Immature natural killer cell (primary cell): ENCODE data around the gene ANKRD40. TPM values are rescaled to one million over a fixed set of nuclear protein-coding genes. Genes with fewer than 3 reads are reported as not detected.
A peak's percentile ranks its signal among the peaks of the same experiment; 100 is the strongest.
"Not testable (repeated sequence)": the region's sequence is repeated elsewhere in the genome, so short reads cannot be mapped to it uniquely, and the experiment has no call there.

ENCODE experiments used
- DNase-seq, 3 donors: peaks; one replicate each; pipeline ENCODE4 v3.0.0; 2022; ENCODE audit warnings: mixed read lengths in 1 of 3
- H3K27ac Mint-ChIP-seq, 6 donors: one replicate each; pipeline ENCODE4 v1.8.0; 2020; ENCODE audit warnings: mixed read lengths in 6 of 6, mild to moderate bottlenecking in 5 of 6, inconsistent platforms in 4 of 6, moderate library complexity in 3 of 6
- H3K27me3 Mint-ChIP-seq, 3 donors: one replicate each; pipeline ENCODE4 v1.8.0; 2020 to 2021; ENCODE audit warnings: low read depth in 3 of 3, mild to moderate bottlenecking in 3 of 3, mixed read lengths in 3 of 3, moderate library complexity in 3 of 3, inconsistent platforms in 1 of 3
- H3K36me3 Mint-ChIP-seq, 3 donors: one replicate each; pipeline ENCODE4 v1.8.0; 2020; ENCODE audit warnings: mixed read lengths in 3 of 3, inconsistent platforms in 2 of 3, mild to moderate bottlenecking in 2 of 3
- H3K4me1 Mint-ChIP-seq, 2 donors: one replicate each; pipeline ENCODE4 v1.8.0; 2020; ENCODE audit warnings: inconsistent platforms in 2 of 2, mild to moderate bottlenecking in 2 of 2, mixed read lengths in 2 of 2, moderate library complexity in 1 of 2
- H3K4me3 Mint-ChIP-seq, 5 donors: one replicate each; pipeline ENCODE4 v1.8.0; 2020; ENCODE audit warnings: mild to moderate bottlenecking in 5 of 5, mixed read lengths in 5 of 5, inconsistent platforms in 3 of 5, moderate library complexity in 3 of 5
- H3K9me3 Mint-ChIP-seq, 6 donors: one replicate each; pipeline ENCODE4 v1.8.0; 2020; ENCODE audit warnings: mild to moderate bottlenecking in 6 of 6, mixed read lengths in 6 of 6, inconsistent platforms in 4 of 6, moderate library complexity in 3 of 6
- polyA plus RNA-seq, 3 donors: library from polyadenylated mRNA; unstranded; fragments of 300-500 nt; fragmentation: Illumina TruSeq; gene quantifications; one replicate each; pipeline ENCODE4 v1.2.3, GENCODE V29; 2021

Gene ANKRD40
- 1 to 10 TPM; 2.3 to 6.8 (median 4.0) TPM for polyA plus RNA-seq

- peaks cover 3 to 12% (median 11%) of the 10 kb centered on the region in 3 donors for H3K27me3 Mint-ChIP-seq
- peak; percentile 88 to 90 (median 89) for DNase-seq
- peak within 1 kb of the TSS; percentile 94 to 99 (median 98) for H3K27ac Mint-ChIP-seq
- H3K36me3 Mint-ChIP-seq = peaks cover 0 to 4% (median 4%) of the 10 kb centered on the region in 3 donors
- H3K4me3 Mint-ChIP-seq = peak within 1 kb of the TSS; percentile 91 to 96 (median 93)
- H3K4me1 Mint-ChIP-seq = peaks cover 45 to 63% of the 10 kb centered on the region in 2 donors
- H3K9me3 Mint-ChIP-seq = no peaks in the 10 kb centered on the region
Observed at GRCh38 chr17:50707289-50708049, at the start of gene ANKRD40. ANKRD40 (minus strand) TSS chr17:50707914; CDS start chr17:50707654, 260 bp downstream.

DNA sequence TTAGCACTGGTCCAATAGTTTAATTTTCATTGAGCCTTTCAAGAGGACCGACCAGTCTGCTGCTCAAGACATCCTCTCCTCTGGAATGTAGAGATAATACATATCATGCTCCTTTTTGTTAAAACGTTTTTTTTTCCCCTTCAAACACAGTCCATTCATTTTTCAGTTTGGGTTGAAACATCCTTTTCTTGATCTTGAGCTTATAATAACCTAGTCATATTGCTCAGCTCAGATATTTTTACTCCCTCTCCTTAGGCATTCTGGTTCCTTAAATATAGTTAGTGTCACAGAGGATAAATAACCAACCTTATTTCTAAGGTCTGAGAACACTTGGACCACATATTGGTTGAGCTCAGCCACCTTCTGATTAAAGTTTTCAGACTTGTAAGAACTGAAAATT lies 46.8 kb upstream of the ANKRD40 start:
- H3K36me3 Mint-ChIP-seq = peaks cover 4 to 47% (median 18%) of the 10 kb centered on the region in 3 donors
- no peak overlapping the region for H3K4me3 Mint-ChIP-seq
- peaks cover 0 to 5% (median 4%) of the 10 kb centered on the region in 3 donors for H3K27me3 Mint-ChIP-seq
- peak overlapping the region in 3 of 6 donors; percentile 0 to 48 (median 38) for H3K27ac Mint-ChIP-seq
- no peaks in the 10 kb centered on the region for H3K9me3 Mint-ChIP-seq
- H3K4me1 Mint-ChIP-seq = peaks cover 3 to 6% of the 10 kb centered on the region in 2 donors
- no peak for DNase-seq

DNA sequence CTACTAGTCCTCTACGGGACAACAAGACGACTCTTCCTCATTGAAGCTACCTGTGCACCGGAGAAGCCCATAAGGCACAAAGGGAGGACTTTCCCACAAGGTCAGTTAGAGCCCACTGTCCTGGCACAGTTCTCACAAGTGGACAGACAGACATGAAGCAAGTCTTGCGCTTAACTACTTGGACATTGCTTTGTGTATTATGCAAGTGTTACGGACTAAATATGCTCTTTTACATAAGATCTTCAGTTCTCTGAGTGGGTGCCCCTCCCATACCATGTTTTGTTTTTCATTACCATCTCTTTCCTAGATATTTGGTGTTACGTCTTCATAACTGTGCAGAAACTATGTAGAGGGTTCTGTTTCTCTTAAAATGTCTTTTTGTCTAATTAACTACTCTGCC lies 41.5 kb upstream of the ANKRD40 start:
- H3K27me3 Mint-ChIP-seq = peaks cover 0 to 5% (median 2%) of the 10 kb centered on the region in 3 donors
- H3K27ac Mint-ChIP-seq = peak overlapping the region in 1 of 6 donors; percentile 55
- H3K9me3 Mint-ChIP-seq = no peaks in the 10 kb centered on the region
- H3K36me3 Mint-ChIP-seq = peaks cover 24 to 70% (median 38%) of the 10 kb centered on the region in 3 donors
- DNase-seq = no peak
- H3K4me1 Mint-ChIP-seq = peaks cover 0 to 2% of the 10 kb centered on the region in 2 donors
- H3K4me3 Mint-ChIP-seq = no peak overlapping the region

- Mint-ChIP-seq H3K4me1 (peaks cover 0 to 5% of the 10 kb centered on the region in 2 donors), H3K27me3 (peaks cover 0 to 7% (median 1%) of the 10 kb centered on the region in 3 donors), H3K27ac (no peak overlapping the region), H3K4me3 (no peak overlapping the region), H3K9me3 (no peaks in the 10 kb centered on the region), H3K36me3 (peaks cover 38 to 65% (median 46%) of the 10 kb centered on the region in 3 donors)
- no peak for DNase-seq
Observed at GRCh38 chr17:50745631-50746030, 37.9 kb upstream of the ANKRD40 start.

GRCh38 chr17:50739098-50739497 lies 31.4 kb upstream of the ANKRD40 start:
- Mint-ChIP-seq H3K4me3 (no peak overlapping the region), H3K9me3 (no peaks in the 10 kb centered on the region), H3K4me1 (peaks cover 39 to 60% of the 10 kb centered on the region in 2 donors), H3K27me3 (peaks cover 0 to 5% (median 3%) of the 10 kb centered on the region in 3 donors), H3K36me3 (peaks cover 14 to 32% (median 20%) of the 10 kb centered on the region in 3 donors), H3K27ac (peak overlapping the region in 2 of 6 donors; percentile 17 to 29)
- DNase-seq = no peak

DNA sequence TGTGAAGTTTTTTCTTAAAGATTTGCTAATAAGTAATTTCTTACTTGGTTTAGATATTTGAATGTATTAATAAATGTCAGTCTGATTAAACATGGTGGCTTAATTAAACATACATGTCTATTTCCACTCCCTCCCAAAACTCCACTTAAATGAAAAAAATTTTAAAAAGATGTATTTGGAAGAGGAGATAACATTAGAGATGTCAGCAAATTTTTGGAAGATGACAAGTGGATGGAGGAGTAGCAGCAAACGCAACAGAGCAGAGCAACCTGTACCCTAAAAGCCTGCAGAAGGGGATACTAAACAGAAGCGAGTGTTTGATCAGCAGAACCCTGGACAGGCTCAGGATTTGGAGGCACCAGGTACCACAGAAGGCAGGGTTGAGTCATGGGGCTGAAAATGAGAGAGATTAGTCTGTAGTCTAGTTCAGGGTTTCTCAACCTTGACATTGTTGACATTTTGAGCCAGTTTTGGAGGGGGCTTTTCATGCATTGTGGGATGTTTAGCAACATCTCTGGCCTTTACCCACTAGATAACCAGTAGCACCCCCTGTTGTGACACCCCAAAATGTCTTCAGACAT lies 29.5 kb upstream of the ANKRD40 start:
- Mint-ChIP-seq H3K9me3 (no peaks in the 10 kb centered on the region), H3K27me3 (peaks cover 0 to 5% (median 3%) of the 10 kb centered on the region in 3 donors), H3K4me1 (peaks cover 52 to 78% of the 10 kb centered on the region in 2 donors), H3K27ac (no peak overlapping the region), H3K36me3 (peaks cover 10 to 21% (median 13%) of the 10 kb centered on the region in 3 donors), H3K4me3 (no peak overlapping the region)
- DNase-seq = no peak

GRCh38 chr17:50735287-50735686 lies 27.6 kb upstream of the ANKRD40 start:
- Mint-ChIP-seq H3K4me3 (peak overlapping the region in 1 of 5 donors; percentile 16), H3K27me3 (peaks cover 0 to 2% (median 2%) of the 10 kb centered on the region in 3 donors), H3K4me1 (peaks cover 64 to 95% of the 10 kb centered on the region in 2 donors), H3K36me3 (peaks cover 0 to 7% (median 6%) of the 10 kb centered on the region in 3 donors), H3K9me3 (no peaks in the 10 kb centered on the region), H3K27ac (peak overlapping the region in 2 of 6 donors; percentile 44 to 53)
- no peak for DNase-seq

- H3K27me3 Mint-ChIP-seq = peaks cover 0 to 2% (median 0%) of the 10 kb centered on the region in 3 donors
- H3K9me3 Mint-ChIP-seq = no peaks in the 10 kb centered on the region
- peak in 1 of 3 donors; percentile 14 for DNase-seq
- peak overlapping the region; percentile 35 to 84 (median 76) for H3K27ac Mint-ChIP-seq
- H3K4me3 Mint-ChIP-seq = peak overlapping the region; percentile 5 to 62 (median 40)
- H3K36me3 Mint-ChIP-seq = peaks cover 0 to 5% (median 0%) of the 10 kb centered on the region in 3 donors
- peaks cover 64 to 90% of the 10 kb centered on the region in 2 donors for H3K4me1 Mint-ChIP-seq
Observed at GRCh38 chr17:50731575-50732460, 24.1 kb upstream of the ANKRD40 start.

DNA sequence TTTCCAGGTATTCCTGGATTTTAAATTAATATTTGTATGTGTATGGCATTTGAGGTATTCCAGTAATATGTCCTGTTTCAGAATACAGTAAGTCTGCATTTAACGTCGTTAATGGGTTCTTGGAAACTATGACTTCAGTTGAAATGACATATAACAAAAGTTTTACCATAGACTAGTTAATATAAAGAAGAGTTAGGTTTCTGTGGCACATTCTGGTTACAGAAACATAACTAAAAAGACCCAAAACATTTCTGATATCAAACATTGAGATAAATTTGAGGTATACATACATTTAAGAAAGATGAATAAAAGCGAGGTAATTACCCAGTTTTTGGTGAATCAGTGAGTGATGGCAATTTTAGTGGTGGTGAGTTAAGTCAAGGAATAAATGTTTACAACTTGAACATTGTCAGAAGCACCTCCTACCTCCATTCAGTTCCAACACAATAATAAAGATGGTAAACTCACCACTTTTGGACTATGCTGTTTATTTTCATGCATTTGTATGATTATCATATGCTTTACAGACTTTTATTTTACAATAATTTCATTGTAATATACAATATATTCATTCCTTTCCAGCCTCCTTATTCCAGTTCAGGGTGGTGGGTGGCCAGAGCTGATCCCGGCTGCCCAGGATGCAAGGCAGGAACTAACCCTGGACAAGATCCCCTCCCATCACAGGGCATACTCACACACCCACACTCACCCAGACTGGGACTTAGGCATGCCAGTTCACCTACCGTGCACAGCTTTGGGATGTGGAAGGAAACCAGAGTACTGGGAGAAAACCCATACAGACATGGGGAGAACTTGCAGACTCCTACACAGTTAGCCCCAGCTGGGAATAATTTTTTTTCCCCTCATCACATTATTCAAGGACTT lies 21.4 kb upstream of the ANKRD40 start:
- Mint-ChIP-seq H3K9me3 (no peaks in the 10 kb centered on the region), H3K27ac (peak overlapping the region in 2 of 6 donors; percentile 19 to 45), H3K36me3 (peaks cover 0 to 5% (median 0%) of the 10 kb centered on the region in 3 donors), H3K4me3 (no peak overlapping the region), H3K27me3 (peaks cover 0 to under 1% (median 0%) of the 10 kb centered on the region in 3 donors), H3K4me1 (peaks cover 59 to 86% of the 10 kb centered on the region in 2 donors)
- no peak for DNase-seq

- peaks cover 0 to 5% (median 0%) of the 10 kb centered on the region in 3 donors for H3K36me3 Mint-ChIP-seq
Observed at GRCh38 chr17:50728112-50728429, 20.4 kb upstream of the ANKRD40 start.

GRCh38 chr17:50725769-50726655 lies 18.3 kb upstream of the ANKRD40 start:
- peaks cover 0 to 2% (median 0%) of the 10 kb centered on the region in 3 donors for H3K27me3 Mint-ChIP-seq
- H3K36me3 Mint-ChIP-seq = peaks cover 0 to 5% (median 0%) of the 10 kb centered on the region in 3 donors
- H3K9me3 Mint-ChIP-seq = no peaks in the 10 kb centered on the region
- H3K4me3 Mint-ChIP-seq = no peak overlapping the region
- H3K4me1 Mint-ChIP-seq = peaks cover 60 to 85% of the 10 kb centered on the region in 2 donors
- peak overlapping the region in 3 of 6 donors; percentile 32 to 45 (median 35) for H3K27ac Mint-ChIP-seq
- no peak for DNase-seq

More at GRCh38 chr17:50728112-50728429, 20.4 kb upstream of the ANKRD40 start:
- H3K27me3 Mint-ChIP-seq = peaks cover 0 to 2% (median 0%) of the 10 kb centered on the region in 3 donors
- H3K4me3 Mint-ChIP-seq = no peak overlapping the region
- no peaks in the 10 kb centered on the region for H3K9me3 Mint-ChIP-seq
- DNase-seq = no peak
- H3K4me1 Mint-ChIP-seq = peaks cover 63 to 87% of the 10 kb centered on the region in 2 donors
- no peak overlapping the region for H3K27ac Mint-ChIP-seq

- peaks cover 67 to 94% of the 10 kb centered on the region in 2 donors for H3K4me1 Mint-ChIP-seq
- H3K27ac Mint-ChIP-seq = not testable (repeated sequence)
Observed at GRCh38 chr17:50724622-50725021, 16.9 kb upstream of the ANKRD40 start.

More at GRCh38 chr17:50724622-50725021, 16.9 kb upstream of the ANKRD40 start:
- not testable (repeated sequence) for H3K36me3 Mint-ChIP-seq, H3K4me3 Mint-ChIP-seq, DNase-seq, H3K9me3 Mint-ChIP-seq, H3K27me3 Mint-ChIP-seq
